Hindlimb muscle (tissue), 1 donor: Measurements from ENCODE around the gene EXOC3. TPM values are rescaled to one million over a fixed set of nuclear protein-coding genes. Genes with fewer than 3 reads are reported as not detected.

Experiments
- DNase-seq: peaks from one replicate; pipeline ENCODE4 v3.0.0-alpha.2; 2013
- polyA plus RNA-seq: library from polyadenylated mRNA; unstranded; fragments of 120-200 nt; gene quantifications from one replicate; pipeline ENCODE4 v1.2.1, GENCODE V29; 2013; ENCODE audit not compliant: insufficient read length

Gene EXOC3
- polyA plus RNA-seq, 1 donor: 42.1 TPM

DNA sequence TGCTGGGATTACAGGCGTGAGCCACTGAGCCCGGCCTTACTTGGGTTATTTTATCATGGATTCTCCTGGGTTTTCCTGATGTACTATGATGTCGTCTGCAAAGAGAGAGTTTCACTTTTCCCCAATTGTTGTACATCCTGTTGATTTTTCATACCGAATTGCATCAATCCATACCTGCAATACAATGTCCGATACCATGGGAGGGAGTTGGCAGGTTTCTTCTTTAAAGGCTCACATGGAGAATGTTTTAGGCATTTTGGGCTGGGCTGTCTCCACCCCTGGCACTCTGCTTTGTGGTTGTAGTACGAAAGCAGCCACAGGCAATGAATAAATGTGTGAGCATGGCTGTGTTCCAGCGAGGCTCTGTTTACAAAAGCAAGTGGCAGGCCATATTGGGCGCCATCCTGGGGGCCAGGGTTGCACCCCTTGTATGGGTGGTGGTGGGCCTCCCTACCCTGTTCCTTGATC is 35.1 kb upstream of the EXOC3 start:
- DNase-seq: no peak

DNA sequence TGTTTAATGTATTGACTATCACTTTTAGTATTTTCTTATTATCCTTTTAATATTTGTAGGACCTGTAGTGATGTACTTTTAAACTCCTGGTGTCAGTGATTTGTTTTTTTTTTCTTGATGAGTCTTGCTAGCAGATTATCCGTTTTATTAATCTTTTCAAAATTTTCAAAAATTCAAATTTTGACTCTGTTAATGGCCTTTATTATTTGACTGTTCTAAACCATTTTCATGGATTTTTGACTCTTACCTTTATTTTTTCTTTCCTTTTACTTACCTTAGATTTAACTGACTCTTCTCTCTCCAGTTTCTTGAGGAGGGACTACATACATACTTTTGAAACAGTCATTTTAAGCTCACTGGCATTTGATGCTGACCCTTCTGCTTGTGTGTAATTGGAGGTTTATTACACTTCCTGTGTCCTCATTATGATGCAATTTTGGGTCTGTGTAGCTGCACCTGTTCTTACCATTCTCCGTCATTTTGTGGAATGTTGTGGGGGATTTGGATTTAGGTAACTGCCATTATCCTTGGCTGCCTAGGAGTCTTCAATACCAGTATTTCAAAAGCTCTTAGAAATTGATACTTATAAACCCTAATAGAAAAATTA is 32.0 kb upstream of the EXOC3 start:
- DNase-seq: no peak

DNA sequence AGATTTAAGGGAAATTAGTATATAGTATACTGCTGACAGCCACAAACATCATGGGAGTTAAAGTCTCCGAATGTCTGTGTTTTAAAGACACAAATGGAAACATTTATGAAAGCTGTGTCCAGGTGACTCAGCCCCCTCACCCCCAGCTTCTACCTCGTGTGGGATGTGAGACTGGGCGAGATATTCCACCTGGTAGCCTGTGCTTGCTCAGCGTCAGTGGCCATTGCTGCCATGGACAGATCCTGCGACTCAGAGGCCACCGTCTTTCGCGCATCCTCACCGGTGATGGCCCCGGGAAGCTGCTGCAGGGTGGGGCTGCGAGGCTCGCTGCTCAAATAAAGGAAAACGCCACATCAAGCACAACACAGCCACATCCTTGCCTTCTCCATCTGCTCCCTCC is 31.2 kb upstream of the EXOC3 start:
- no peak for DNase-seq

DNA sequence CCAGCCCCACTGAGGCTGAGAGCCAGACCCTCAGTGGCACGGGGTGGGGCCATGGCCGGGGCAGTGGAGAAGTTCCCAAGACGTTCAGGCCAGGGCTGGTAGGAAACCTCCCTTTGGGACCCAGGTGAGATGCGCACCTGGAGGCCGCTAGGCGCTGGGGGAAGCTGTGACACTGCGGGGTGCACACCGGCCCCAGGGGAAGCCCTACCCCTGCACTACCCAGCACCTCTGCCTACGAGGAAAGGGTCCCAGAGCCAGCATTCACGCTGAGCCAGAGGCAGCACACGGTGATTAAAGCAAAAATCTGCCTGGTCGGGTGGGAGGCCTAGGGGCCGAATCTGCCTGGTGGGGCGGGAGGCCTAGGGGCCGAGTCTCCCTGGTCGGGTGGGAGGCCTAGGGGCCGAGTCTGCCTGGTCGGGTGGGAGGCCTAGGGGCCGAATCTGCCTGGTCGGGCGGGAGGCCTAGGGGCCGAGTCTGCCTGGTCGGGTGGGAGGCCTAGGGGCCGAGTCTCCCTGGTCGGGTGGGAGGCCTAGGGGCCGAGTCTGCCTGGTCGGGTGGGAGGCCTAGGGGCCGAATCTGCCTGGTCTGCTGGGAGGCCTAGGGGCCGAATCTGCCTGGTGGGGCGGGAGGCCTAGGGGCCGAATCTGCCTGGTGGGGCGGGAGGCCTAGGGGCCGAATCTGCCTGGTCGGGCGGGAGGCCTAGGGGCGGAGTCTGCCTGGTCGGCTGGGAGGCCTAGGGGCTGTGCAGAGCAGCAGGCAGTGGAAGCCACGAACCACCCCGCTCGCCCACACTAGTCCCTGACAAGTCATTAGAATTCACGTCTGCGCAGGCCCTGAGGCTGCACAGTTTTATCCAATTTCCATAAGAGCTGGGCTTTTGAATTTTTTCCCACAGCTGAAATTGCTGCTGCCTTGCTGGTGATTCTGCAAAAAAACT is 27.7 kb upstream of the EXOC3 start:
- DNase-seq: peak; percentile 85

DNA sequence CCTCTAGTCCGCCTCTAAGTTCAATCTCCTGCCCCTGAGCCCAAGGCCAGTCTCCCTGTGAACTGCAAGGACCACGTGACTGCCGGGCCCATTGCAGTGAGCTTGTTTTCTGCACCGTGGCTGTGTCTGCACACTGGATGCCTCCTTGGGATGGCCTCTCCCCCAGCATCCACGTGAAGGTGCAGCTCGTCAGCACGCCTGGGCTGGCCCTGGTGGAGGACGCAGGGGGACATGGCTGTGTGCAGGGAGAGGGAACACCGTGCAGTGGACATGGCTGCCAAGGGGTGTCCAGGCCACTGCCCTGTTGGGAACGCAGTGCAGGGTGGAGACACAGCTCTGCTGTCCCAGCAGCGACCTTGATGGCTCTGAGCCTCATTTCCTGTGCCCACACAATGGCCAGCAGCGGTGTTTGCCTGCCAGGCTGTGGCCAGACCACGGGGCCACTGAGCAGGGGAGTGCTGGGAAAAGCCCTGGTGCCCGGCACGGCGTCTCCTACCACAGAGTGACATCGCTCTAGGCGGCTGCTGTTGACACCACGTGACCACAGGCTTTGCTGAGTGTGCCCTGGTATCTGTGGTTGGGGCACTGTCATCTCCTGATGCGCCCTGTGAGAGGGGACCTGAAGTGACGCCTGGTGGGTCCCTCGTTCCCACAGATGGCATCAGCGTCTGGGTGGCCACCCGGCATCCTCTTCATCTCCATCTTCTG is 26.9 kb upstream of the EXOC3 start:
- no peak for DNase-seq

DNA sequence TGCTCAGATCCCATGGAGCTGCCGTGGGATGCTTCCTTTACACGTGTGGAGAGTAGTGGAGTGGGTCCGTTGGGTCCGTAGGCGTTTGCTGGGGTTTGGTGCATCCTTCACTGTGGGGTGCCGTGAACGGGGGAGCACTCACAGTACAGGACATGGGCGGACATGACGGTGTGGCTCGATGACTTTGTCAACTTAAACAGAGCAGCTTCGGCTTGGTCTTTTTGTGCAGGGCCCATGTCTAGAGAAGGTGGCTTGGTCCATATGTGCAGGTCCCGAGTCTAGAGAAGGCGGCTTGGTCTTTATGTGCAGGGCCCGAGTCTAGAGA is 26.4 kb upstream of the EXOC3 start:
- no peak for DNase-seq

DNA sequence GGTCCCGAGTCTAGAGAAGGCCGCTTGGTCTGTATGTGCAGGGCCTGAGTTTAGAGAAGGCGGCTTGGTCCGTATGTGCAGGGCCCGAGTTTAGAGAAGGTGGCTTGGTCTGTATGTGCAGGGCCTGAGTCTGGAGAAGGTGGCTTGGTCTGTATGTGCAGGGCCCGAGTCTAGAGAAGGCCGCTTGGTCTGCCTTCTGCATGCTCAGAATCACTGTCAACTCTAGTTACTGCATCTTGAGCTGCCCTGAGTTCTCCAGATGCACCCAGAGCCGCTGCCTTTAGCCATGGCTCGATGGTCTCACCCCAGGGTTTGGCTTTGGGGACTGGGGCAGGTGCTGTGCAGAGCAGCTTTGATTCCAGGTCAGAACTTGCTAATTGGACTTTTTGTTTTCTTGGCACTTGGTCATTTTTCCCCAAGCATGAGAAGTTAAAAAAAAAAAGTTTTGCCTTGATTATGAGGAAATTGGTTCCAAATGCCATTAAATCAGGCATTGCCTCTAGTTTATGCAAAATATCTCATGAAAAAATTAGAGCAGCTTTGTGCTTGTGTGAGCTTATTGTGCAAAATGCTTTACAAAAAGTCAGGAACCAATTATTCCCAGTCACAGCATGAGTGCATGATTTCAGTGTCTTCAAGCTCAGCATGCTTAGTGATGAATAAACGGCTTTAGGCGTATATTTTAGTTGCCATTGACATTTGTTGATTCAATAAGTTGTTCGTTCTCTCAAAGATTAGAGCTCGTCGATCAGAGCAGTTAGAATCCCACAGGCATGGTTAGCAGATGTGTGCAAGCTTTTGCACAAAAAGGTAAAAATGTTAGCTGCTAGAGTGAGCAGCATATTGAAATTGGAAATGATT is 25.4 kb upstream of the EXOC3 start:
- DNase-seq: no peak

DNA sequence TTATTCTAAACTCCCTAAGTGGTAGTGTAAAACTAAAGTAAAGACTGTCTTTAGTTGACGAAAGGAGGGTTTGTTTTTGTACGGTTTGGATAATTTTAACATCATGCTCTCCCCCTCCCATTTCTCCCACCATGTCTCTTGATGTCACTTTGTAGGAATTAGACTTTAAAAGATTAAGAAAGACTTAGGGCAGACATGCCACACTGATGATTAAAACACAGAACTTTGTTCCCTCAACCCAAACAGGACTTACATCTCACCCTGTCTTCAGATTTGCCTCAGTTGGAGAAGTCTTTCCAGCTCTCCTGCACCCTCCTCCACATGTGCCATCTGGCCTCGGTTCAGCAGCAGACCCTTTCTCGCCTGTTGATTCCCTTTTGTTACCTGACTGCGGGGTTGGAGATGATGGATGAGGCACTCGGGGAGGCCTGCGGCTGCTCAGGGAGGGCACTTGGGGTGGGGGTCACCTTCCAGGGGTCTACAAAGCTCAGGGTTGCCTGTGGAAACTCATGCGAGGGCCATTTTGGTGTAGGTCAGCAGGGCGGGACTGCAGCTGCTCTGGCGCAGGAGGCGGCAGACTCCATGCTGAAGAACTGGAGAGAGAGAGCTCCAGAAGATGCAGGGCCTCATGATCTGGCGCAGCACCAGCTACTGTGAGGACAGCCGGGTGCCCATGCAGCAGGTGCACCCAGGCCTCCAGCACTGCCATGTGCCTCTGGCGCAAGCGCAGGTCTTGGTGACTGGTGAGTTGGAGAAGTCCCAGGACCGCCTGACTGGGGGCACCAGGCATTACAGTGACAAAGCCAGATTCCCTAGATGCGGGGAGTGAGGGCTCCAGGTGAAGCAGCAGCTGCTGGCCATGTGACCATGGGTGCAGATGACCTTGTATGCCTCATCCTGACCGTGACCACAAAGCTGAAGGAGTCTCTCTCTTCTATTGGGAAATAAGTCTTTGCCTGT is 24.5 kb upstream of the EXOC3 start:
- no peak for DNase-seq

DNA sequence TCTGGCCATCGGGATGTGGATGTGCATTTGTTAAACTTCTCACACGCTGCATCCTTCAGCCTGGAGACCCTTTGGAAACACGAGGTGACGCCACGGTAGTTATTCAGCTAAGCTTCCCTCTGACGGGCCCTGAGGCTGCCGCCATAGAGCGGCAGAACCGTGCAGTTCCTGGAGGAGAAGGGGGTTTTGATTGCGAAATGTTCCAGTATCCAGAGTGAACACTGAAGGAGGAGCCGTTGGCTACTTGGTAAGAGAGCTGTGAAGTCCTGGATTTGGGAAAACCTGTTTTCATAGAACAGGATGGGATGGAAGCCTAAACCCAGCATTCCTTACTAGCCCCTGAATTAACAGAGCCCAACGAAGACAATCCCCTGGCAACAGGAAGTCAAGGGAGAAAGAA is 23.0 kb upstream of the EXOC3 start:
- DNase-seq: no peak

DNA sequence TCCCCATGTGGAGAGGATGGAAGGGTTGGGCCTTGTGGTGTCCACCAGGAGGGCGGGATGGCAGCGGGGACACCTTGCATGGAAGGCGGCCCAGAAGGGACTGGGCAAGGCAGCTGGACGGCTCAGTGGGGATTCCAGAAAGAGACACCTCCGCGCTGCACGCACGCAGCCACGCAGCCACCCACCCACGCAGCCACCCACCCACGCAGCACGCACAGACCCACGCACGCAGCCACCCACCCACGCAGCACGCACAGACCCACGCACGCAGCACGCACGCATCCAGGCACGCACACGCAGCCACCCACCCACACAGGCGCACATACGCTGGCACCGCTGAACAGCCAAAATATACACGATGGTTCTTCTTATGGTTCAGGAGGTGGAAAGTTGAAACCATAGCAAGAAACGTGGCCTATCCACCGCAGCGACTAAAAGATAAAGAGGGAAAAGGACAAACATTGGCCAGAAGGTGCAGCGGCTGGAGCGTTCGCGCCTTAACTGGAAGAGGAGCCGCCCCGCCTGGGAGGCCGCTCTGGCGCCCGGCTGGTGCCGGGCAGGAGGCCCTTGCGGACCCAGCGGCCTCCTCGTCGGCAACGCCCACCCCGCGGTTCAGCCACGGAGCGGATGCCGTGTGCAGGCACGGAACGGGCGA is 22.2 kb upstream of the EXOC3 start:
- no peak for DNase-seq

DNA sequence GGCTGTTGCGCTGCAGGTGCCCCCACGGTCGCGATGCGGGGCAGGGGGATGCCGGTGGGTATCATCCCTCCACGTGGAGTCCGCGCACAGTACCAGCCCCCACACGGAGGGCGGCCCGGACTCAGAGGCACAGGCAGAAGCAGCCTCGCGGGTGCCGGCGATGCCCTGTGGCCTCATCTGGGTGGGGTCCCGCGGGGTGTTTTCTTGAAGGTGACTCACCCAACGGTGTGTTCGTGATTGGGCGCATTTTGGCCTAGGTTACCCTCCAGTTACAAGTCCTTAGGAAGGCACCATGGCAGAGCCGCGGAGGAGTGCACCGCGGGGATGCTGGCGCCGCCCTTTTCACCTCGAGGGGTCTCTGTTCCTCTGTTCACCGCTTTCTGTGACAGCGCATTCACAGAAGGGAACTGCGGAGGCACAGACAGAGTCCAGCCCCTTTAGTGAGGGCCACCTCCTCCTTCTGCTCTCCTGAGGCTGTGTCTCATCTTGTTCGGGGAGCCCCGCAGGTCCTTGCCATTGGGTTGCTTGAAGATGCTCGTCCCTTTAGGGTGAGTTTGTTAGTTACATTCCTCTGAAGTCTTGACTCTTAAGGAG is 21.6 kb upstream of the EXOC3 start:
- DNase-seq: no peak

DNA sequence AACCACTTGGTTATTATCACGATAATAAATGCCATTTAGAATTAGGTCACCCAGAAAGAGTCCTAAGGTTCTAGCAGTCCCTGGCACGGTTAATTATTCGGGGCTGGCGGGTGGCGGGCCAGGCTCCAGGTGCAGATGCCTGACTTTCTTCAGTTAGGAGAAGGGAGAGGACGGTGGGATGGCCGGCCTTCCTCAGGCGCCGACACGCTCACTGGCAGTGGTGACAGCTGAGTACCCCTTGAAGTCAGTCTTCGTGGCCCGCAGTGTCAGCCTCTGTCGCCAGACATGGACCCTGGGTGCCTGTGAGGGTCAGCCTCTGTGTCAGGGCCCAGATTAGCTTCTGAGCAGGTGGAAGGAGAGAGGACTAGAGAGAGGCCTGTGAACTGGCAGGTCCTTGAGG is 21.1 kb upstream of the EXOC3 start:
- DNase-seq: no peak

DNA sequence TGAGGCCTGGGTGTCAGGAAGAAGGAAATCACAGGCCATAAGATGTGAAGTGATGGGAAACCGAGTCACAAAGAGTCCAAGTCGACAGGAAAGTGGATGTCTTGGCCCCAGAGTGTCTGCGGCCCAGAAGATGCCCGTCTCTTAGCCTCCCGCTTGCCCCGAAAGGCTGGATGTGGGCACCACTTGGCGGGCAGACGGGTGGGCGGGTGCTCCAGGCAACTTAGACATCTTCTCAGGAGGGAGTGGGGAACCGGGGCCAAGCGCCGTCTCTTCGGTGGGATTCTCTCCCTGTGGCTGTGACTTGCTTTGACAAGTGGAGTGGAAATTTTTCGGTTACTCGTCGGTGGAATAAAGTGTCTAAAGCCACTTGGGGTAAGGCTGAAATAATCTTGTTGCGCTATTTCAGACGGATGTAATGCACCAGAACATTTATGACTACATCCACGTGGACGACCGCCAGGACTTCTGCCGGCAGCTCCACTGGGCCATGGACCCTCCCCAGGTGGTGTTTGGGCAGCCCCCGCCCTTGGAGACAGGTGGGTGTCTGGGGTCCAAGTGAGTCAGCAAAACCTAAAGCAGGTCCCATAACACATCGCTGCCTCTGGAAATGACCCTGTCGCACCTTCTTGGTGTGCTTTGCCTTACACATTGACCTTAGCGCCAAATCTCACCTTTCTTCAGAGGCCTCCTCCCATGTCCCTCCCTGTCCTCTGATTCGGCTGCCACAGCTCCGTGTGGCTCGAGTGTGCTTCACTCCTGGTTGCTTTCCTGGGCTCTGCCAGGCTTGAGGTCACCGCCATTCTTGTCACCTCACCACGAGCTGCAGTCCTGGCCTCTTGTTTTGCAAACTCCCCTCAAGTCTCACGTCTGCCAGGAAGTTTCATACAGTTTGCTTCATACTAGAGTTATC is 20.4 kb upstream of the EXOC3 start:
- DNase-seq: no peak

DNA sequence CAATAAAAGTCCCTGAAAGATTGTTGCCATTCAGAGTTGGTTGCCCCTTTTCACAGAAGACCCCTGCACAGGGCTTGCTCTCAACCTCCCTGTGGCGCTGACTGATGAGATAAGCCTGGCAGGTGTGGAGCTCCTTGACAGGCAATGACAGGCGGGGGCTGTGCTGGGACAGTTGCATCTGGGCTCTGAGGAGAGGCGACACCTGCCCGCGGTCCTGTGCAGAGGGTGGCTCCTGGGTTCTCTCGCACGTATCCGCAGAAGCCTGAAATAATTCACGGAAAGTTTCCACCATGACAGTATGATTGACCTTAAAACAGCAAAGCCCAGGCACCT is 19.8 kb upstream of the EXOC3 start:
- no peak for DNase-seq

DNA sequence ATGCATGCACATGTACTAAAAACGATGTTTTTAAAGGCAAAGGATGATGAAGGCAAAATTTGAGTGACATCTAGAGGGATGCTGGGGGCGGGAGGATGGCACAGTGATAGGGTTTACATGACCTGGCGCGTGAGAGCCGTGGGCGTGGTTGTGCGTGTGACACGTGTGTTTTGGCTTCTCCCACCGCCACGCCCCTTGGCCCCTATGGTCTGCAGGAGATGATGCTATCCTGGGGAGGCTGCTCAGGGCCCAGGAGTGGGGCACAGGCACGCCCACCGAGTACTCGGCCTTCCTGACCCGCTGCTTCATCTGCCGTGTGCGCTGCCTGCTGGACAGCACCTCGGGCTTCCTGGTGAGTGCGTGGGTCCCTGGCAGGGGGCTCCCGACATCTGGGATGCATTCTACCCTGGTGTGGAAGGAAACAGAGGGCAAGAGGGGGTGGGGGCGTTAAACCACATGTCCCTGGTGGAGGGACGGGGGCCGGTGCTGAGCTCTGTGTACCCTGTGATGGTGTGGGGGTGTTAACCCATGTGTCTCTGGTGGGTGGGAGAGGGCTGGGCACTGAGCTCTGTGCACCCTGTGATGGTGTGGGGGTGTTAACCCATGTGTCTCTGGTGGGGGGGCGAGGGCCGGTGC is 19.2 kb upstream of the EXOC3 start:
- DNase-seq: no peak

DNA sequence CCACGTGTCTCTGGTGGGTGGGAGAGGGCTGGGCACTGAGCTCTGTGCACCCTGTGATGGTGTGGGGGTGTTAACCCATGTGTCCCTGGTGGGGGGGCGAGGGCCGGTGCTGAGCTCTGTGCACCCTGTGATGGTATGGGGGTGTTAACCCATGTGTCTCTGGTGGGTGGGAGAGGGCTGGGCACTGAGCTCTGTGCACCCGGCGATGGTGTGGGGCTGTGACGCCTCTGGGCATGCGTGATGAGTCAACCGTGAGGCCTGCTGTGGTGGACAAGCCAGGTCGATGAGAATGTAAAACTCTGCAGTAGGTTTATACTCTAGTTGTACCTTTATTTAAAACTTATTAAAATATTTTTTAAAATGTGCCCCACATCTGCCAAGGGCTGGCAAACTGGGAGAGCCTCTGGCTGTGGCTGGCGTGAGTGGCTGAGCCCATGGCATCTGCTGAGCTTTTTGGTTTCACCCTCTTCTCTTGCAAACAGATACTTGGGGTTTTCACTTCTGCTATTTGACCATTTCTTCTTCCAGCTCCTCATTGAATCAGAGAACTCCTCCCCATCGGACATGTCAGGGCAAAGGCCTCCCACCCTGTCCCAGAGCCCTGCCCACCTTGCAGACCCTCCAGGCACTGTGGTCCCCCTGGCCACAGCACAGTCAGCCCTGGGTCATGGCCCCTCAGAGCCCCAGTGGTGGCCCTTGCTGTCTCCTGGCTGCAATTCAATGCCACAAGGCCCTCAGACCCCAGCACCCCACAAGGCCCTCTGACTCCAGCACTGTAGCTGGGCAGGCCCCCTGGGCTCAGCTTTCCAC is 18.5 kb upstream of the EXOC3 start:
- DNase-seq: no peak

DNA sequence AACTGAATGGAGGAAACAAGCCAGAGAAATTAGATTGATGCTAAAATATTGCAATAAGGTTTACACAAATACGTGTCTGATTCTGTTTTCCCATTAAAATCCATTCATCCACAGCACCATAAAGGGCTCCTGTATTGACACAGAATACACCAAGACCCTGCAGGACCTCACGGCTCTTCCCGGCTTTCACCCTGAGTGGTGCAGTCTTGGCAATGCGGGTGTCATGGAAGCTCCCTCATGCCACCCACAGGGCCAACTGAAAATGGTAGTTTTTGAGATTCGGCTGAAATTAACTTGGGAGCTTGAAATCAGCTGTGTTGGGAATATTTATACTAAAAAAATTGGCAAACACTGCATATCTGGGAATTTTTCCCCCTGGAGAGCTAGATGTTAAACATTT is 17.3 kb upstream of the EXOC3 start:
- DNase-seq: no peak

DNA sequence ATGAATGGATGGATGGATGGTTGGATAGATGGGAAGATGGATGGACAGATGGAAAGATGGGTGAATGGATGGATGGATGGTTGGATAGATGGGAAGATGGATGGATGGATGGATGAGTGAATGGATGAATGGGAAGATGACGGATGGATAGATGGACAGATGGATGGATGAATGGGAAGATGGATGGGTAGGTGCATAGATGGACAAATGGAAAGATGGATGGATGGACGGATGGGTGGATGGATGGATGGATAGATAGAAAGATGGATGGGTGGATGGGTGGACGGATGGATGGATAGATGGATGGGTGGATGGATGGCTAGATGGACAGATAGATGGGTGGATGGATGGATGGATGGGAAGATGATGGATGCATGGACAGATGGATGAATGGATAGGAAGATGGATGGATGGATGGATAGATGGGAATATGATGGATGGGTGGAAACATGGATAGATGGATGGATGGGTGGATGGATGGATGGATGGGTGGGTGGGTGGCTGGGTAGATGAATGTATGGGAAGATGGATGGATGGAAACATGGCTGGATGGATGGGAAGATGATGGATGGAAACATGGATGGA is 16.5 kb upstream of the EXOC3 start:
- no peak for DNase-seq
